ENCODE measurements around the gene RALBP1. TPM values are rescaled to one million over a fixed set of nuclear protein-coding genes. Genes with fewer than 3 reads are reported as not detected.

Gene RALBP1
- total and polyA plus RNA-seq, 12 donors = 22.5 to 59.9 (median 44.8) TPM

DNA sequence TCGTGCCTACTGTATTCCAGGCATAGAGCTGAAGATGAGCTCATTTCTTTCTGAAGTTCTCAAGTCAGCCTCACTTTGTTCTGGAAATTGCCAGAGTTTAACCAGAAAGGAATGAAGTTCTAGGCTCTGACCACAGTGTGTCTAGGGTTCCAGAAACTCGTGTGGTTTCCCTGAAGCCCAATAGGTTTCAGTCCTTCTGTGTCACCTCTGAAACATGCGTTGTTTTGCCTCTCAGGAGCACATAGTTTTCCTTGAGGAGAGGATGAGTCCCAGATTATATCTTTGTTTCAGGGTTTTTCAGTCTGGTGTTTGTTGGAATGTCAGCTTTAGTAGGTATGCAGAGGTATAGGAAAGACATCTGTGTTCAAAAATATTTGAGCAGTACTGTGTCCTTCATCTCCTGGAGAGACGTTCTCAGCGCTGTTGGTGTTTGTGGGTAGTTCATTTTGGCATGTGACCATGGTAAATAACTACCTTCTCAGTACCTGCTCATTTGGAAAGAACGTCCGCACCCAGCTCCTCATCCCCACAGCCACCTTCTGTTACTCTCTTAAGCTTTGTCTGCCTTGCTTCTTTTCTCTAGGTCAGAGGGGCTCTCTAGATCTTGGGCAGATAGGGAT, 56.6 kb downstream of the RALBP1 start:
- Histone ChIP-seq H3K36me3 (replicated peaks in 1 of 2) (peaks cover 0 to 37% of the 10 kb centered on the region in 2 donors), H3K27ac (no peak overlapping the region)
- no peak for DNase-seq

DNA sequence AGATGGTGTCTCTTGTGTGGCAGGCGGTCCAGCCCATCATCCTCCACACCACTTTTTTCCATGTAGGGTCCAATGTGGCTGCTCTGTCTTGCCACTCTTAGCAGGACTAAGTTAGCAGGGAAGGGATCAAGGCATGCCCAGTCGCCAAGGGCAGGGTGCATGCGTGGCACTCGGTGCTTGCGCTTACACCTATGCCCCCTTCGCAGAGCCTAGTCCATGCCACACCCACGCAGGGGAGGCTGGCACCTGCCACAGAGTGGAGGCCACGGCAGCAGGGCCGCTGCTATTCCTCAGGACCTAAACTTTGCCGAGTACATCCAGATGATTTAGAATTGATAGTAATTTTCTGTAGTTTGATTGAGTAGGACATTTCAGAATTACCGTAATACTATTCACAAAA, 59.5 kb downstream of the RALBP1 start:
- Histone ChIP-seq H3K4me3 (no peak overlapping the region), H3K27ac (peak overlapping the region in 3 of 5 donors; percentile 37 to 70 (median 70)), H3K9me3 (replicated peaks in 1 of 3) (no peaks in the 10 kb centered on the region), H3K27me3 (no peaks in the 10 kb centered on the region), H3K4me1 (replicated peaks in 1 of 2) (peaks cover 0 to 6% of the 10 kb centered on the region in 2 donors), H3K36me3 (replicated peaks in 1 of 2) (peaks cover 0 to 37% of the 10 kb centered on the region in 2 donors)
- TF ChIP-seq, protein P1, sequence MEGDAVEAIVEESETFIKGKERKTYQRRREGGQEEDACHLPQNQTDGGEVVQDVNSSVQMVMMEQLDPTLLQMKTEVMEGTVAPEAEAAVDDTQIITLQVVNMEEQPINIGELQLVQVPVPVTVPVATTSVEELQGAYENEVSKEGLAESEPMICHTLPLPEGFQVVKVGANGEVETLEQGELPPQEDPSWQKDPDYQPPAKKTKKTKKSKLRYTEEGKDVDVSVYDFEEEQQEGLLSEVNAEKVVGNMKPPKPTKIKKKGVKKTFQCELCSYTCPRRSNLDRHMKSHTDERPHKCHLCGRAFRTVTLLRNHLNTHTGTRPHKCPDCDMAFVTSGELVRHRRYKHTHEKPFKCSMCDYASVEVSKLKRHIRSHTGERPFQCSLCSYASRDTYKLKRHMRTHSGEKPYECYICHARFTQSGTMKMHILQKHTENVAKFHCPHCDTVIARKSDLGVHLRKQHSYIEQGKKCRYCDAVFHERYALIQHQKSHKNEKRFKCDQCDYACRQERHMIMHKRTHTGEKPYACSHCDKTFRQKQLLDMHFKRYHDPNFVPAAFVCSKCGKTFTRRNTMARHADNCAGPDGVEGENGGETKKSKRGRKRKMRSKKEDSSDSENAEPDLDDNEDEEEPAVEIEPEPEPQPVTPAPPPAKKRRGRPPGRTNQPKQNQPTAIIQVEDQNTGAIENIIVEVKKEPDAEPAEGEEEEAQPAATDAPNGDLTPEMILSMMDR (IDR thresholded peaks at IDR 0.05) = no peak
- no peak for TF ChIP-seq POLR2A (IDR thresholded peaks at IDR 0.05)
- no peak for DNase-seq
- WGBS, 4 donors = 88 to 93% (median 90%) methylated on average over 10 to 11 of the region's 11 CpGs
- intact Hi-C loops (cut with DNase I) = no loop called here

More for the DNA sequence above, 56.6 kb downstream of the RALBP1 start:
- TF ChIP-seq POLR2A (IDR thresholded peaks at IDR 0.05) = no peak
- H3K4me1 ChIP-seq (replicated peaks in 1 of 2) = peaks cover 0 to 6% of the 10 kb centered on the region in 2 donors
- no peaks in the 10 kb centered on the region for H3K9me3 ChIP-seq (replicated peaks in 1 of 3)
- no peaks in the 10 kb centered on the region for H3K27me3 ChIP-seq
- intact Hi-C loops (cut with DNase I) = no loop called here
- H3K4me3 ChIP-seq = no peak overlapping the region
- 89 to 96% (median 96%) methylated on average over 7 of the region's 7 CpGs for WGBS, 4 donors

DNA sequence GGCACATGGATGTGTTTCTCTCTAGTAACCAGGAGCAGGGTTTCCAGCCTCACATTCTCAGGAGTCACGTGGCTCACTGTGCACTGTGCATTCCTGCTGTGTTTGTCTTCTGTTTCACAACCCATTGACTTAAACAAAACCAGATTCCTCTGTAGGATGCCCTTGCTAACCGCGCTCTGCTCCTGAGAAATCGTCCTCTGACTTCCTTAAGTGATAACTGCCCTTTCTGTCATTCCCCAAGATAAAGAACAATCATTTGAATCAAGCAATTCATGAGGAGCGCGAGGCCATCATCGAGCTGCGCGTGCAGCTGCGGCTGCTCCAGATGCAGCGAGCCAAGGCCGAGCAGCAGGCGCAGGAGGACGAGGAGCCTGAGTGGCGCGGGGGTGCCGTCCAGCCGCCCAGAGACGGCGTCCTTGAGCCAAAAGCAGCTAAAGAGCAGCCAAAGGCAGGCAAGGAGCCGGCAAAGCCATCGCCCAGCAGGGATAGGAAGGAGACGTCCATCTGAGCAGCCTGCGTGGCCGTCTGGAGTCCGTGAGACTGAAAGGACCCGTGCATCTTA, 60.2 kb downstream of the RALBP1 start:
- TF ChIP-seq, protein P1 (IDR thresholded peaks at IDR 0.05) = no peak
- peak in 1 of 2 donors; percentile 38 for TF ChIP-seq POLR2A (IDR thresholded peaks at IDR 0.05)
- H3K27ac ChIP-seq = peak overlapping the region in 4 of 5 donors; percentile 37 to 70 (median 61)
- peaks cover 0 to 36% of the 10 kb centered on the region in 2 donors for H3K36me3 ChIP-seq (replicated peaks in 1 of 2)
- no peak overlapping the region for H3K4me3 ChIP-seq
- peaks cover 0 to 6% of the 10 kb centered on the region in 2 donors for H3K4me1 ChIP-seq (replicated peaks in 1 of 2)
- intact Hi-C loops (cut with DNase I) = no loop called here
- no peaks in the 10 kb centered on the region for H3K27me3 ChIP-seq
- DNase-seq = peak; percentile 48 to 83 (median 72)
- 37 to 44% (median 39%) methylated on average over 22 to 27 of the region's 27 CpGs for WGBS, 4 donors
- no peaks in the 10 kb centered on the region for H3K9me3 ChIP-seq (replicated peaks in 1 of 3)

DNA sequence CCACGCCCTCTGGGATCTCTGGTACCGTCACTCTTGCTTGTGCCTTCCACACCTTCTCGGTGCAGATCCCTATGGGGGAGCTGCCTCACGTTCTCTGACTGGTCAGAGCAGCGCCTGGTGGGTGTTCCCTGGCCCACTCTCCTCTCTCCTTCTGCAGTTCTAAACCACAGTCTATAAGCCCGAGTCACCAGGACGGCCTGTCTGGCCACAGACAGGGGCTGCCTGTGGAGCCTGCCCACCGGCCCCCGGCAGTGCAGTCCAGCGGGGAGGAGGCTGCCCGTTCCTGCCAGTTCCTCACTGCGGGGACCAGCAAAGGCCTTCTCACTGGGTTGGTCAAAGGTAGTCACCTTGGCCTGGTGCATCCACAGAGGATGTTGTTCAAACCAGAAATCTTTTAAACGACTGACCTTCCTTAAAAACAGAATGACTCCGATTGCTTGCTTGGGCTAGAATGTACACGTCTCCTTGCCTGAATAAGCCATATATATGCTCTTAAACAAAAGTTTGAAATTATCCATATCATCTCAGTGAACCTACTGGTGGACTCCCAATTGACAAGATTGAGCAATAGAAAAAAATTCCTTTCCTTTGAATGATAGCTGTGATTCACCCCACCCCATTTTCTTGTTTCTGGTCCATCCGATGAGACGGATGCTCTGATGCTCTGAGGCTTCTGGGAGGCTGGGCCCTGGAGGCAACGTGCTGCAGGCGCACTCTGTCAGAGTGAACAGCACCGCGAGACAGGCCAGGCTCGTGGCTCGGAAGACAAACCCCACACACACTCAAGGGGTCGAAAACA, 61.2 kb downstream of the RALBP1 start:
- intact Hi-C loops (cut with DNase I) = no loop called here
- no peaks in the 10 kb centered on the region for H3K27me3 ChIP-seq
- TF ChIP-seq POLR2A (IDR thresholded peaks at IDR 0.05) = no peak
- TF ChIP-seq, protein P1 (IDR thresholded peaks at IDR 0.05) = no peak
- 93 to 96% (median 95%) methylated on average over 11 to 19 of the region's 24 CpGs for WGBS, 4 donors
- no peak for DNase-seq
- H3K4me3 ChIP-seq = no peak overlapping the region
- H3K27ac ChIP-seq = no peak overlapping the region
- peaks cover 0 to 6% of the 10 kb centered on the region in 2 donors for H3K4me1 ChIP-seq (replicated peaks in 1 of 2)
- H3K9me3 ChIP-seq (replicated peaks in 1 of 3) = no peaks in the 10 kb centered on the region
- peaks cover 0 to 27% of the 10 kb centered on the region in 2 donors for H3K36me3 ChIP-seq (replicated peaks in 1 of 2)

Measured in adrenal gland (tissue), 12 donors.